ENCODE measurements around the gene NFE2L3.
"Not testable (repeated sequence)": the region's sequence is repeated elsewhere in the genome, so short reads cannot be mapped to it uniquely, and the experiment has no call there.

NFE2L3 gene

GRCh38 chr7:26168458-26169023, 16.5 kb downstream of the NFE2L3 start:
- no peak for DNase-seq (ENCODE audit: low read depth, low spot score)

- DNase-seq (ENCODE audit: low read depth, low spot score): no peak
These were observed 17.3 kb downstream of the NFE2L3 start for GRCh38 chr7:26169271-26169670.

GRCh38 chr7:26170663-26171062, 18.7 kb downstream of the NFE2L3 start:
- DNase-seq (ENCODE audit: low read depth, low spot score): no peak

- DNase-seq (ENCODE audit: low read depth, low spot score): no peak
These were observed 19.6 kb downstream of the NFE2L3 start for GRCh38 chr7:26171601-26172000.

GRCh38 chr7:26172048-26172447, 20.1 kb downstream of the NFE2L3 start:
- DNase-seq (ENCODE audit: low read depth, low spot score): no peak

- not testable (repeated sequence) for DNase-seq (ENCODE audit: low read depth, low spot score)
These were observed 23.9 kb downstream of the NFE2L3 start for GRCh38 chr7:26175903-26176302.

GRCh38 chr7:26176696-26177095, 24.7 kb downstream of the NFE2L3 start:
- DNase-seq (ENCODE audit: low read depth, low spot score): not testable (repeated sequence)

- DNase-seq (ENCODE audit: low read depth, low spot score): not testable (repeated sequence)
These were observed 25.3 kb downstream of the NFE2L3 start for GRCh38 chr7:26177269-26177668.

GRCh38 chr7:26178272-26178960, 26.4 kb downstream of the NFE2L3 start:
- no peak for DNase-seq (ENCODE audit: low read depth, low spot score)

GRCh38 chr7:26179422-26179821, 27.4 kb downstream of the NFE2L3 start:
- no peak for DNase-seq (ENCODE audit: low read depth, low spot score)

GRCh38 chr7:26179826-26180497, 28.0 kb downstream of the NFE2L3 start:
- no peak for DNase-seq (ENCODE audit: low read depth, low spot score)

GRCh38 chr7:26180792-26181198, 28.8 kb downstream of the NFE2L3 start:
- no peak for DNase-seq (ENCODE audit: low read depth, low spot score)

- DNase-seq (ENCODE audit: low read depth, low spot score): no peak
These were observed 29.7 kb downstream of the NFE2L3 start for GRCh38 chr7:26181474-26182227.

- DNase-seq (ENCODE audit: low read depth, low spot score): no peak
These were observed 30.3 kb downstream of the NFE2L3 start for GRCh38 chr7:26182283-26182682.

- DNase-seq (ENCODE audit: low read depth, low spot score): no peak
These were observed 30.7 kb downstream of the NFE2L3 start for GRCh38 chr7:26182706-26183105.

GRCh38 chr7:26183545-26184280, 31.7 kb downstream of the NFE2L3 start:
- DNase-seq (ENCODE audit: low read depth, low spot score): no peak

- not testable (repeated sequence) for DNase-seq (ENCODE audit: low read depth, low spot score)
These were observed 32.5 kb downstream of the NFE2L3 start for GRCh38 chr7:26184281-26185101.

- DNase-seq (ENCODE audit: low read depth, low spot score): no peak
These were observed 33.3 kb downstream of the NFE2L3 start for GRCh38 chr7:26185131-26185843.

GRCh38 chr7:26185844-26186180, 33.8 kb downstream of the NFE2L3 start:
- DNase-seq (ENCODE audit: low read depth, low spot score): no peak

All from iPS DF 19.7 (cell line).